Tibial artery (tissue), 4 donors: ENCODE measurements around the gene HUNK.

ENCODE experiments used
- DNase-seq, 2 donors: peaks; one replicate each; pipeline ENCODE4 v3.0.0-alpha.2; 2019
- H3K27ac ChIP-seq, 2 donors: fragments of 200-600 bp; sonication (generic) in 1 of 2; 1 replicate in 1 of 2; 2 replicates in 1 of 2; pipeline ENCODE4 v1.5.1; 2018 to 2019; ENCODE audit warnings: mild to moderate bottlenecking in 1 of 2
- H3K27me3 ChIP-seq, 2 donors: fragments of 200-600 bp; sonication (generic) in 1 of 2; one replicate each; pipeline versions ENCODE4 v1.5.1 to v1.6.0; 2016 to 2019
- H3K36me3 ChIP-seq, 3 donors: fragments of 200-600 bp; sonication (generic) in 2 of 3; one replicate each; pipeline ENCODE4 v1.5.1; 2016 to 2019; ENCODE audit warnings: mild to moderate bottlenecking in 2 of 3
- H3K4me1 ChIP-seq, 4 donors: fragments of 200-600 bp; sonication (generic) in 2 of 4; 1 replicate in 3 of 4; 2 replicates in 1 of 4; pipeline ENCODE4 v1.5.1; 2016 to 2019
- H3K4me3 ChIP-seq, 2 donors: fragments of 200-600 bp; sonication (generic) in 1 of 2; 1 replicate in 1 of 2; 2 replicates in 1 of 2; pipeline ENCODE4 v1.5.1; 2018 to 2019; ENCODE audit warnings: mild to moderate bottlenecking in 2 of 2
- H3K9me3 ChIP-seq, 3 donors: fragments of 200-600 bp; sonication (generic) in 1 of 3; one replicate each; pipeline ENCODE4 v1.5.1; 2016 to 2019
- intact Hi-C: fragments of 100-400 bp; cut with DNase I; formaldehyde crosslinking; loops from one replicate; pipeline ENCODE4 v1.15.0; 2023; ENCODE audit warnings: low total_unique reads
- TF ChIP-seq, protein P1 (sequence below), 2 experiments: fragments of 200-600 bp in 1 of 2; fragments of 450-650 bp in 1 of 2; IDR thresholded peaks; one replicate each; pipeline ENCODE4 v1.5.1; 2017 to 2019; ENCODE audit warnings: antibody characterized with exemption in 2 of 2, mild to moderate bottlenecking in 1 of 2, moderate library complexity in 1 of 2

Gene HUNK

DNA sequence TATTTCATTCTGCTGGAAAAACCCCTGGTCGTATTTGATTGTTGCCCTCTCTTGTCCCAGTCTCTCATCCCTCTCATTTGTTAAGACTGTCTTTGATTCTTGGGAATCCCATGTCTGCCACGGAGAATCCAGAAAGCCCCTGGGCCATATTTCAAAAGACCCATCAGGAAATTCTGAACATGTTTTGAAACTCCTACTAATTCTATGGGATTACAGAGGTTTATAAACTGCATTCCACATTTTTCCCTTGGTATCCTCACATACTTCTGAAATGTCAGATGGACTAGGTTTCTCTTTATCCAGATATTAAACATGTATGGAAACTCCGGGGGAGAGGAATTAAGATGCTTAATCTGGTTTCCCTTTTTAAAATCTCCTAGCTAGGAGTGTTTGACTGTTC is 80.0 kb downstream of the HUNK start:
- Histone ChIP-seq H3K9me3 (no peaks in the 10 kb centered on the region), H3K4me1 (no peaks in the 10 kb centered on the region), H3K4me3 (no peak overlapping the region), H3K27me3 (no peaks in the 10 kb centered on the region), H3K36me3 (no peaks in the 10 kb centered on the region), H3K27ac (no peak overlapping the region)
- intact Hi-C loops: no loop called here
- TF ChIP-seq, protein P1, sequence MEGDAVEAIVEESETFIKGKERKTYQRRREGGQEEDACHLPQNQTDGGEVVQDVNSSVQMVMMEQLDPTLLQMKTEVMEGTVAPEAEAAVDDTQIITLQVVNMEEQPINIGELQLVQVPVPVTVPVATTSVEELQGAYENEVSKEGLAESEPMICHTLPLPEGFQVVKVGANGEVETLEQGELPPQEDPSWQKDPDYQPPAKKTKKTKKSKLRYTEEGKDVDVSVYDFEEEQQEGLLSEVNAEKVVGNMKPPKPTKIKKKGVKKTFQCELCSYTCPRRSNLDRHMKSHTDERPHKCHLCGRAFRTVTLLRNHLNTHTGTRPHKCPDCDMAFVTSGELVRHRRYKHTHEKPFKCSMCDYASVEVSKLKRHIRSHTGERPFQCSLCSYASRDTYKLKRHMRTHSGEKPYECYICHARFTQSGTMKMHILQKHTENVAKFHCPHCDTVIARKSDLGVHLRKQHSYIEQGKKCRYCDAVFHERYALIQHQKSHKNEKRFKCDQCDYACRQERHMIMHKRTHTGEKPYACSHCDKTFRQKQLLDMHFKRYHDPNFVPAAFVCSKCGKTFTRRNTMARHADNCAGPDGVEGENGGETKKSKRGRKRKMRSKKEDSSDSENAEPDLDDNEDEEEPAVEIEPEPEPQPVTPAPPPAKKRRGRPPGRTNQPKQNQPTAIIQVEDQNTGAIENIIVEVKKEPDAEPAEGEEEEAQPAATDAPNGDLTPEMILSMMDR (IDR thresholded peaks at IDR 0.05): no peak
- no peak for DNase-seq

DNA sequence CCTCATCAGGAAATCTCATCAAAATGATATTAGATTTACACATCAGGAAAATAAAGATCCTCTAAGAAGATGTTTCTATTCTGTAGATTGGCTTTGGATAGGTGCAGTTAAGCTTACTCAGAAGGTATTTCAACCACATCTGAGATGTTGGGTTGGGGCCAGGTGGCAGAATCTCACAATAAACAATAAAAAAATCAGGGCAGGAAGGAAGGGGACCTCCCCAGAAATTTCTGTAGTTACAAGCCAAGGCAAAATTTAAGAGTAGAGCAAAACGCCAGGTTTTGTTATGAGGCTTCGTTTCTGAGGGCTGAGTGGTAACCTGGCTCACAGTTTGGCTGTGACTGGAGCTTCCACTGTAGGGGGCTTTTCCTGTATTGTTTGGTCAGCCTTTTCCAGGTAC is 84.8 kb downstream of the HUNK start:
- Histone ChIP-seq H3K9me3 (no peaks in the 10 kb centered on the region), H3K4me1 (no peaks in the 10 kb centered on the region), H3K36me3 (no peaks in the 10 kb centered on the region), H3K27me3 (no peaks in the 10 kb centered on the region), H3K27ac (no peak overlapping the region), H3K4me3 (no peak overlapping the region)
- DNase-seq: no peak
- intact Hi-C loops: no loop called here
- TF ChIP-seq, protein P1 (IDR thresholded peaks at IDR 0.05): no peak

DNA sequence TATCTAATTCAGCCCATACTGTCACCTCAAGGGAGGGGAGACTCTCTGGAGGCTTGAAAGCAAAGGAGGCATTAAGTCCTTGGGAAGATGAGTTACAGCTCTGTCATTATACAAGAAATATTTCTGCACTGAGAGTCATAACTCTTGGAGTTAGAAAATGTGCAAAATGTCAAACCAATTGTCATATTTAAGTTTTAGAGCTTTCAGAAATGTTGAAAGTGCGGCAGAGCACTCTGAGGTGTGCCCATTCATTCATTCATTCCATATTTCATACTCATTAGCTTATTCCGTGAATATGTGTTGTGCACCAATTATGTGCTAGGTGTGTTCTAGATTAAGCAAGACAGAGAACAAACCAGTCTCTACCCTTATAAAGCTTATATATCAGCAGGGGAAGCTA is 87.1 kb downstream of the HUNK start:
- H3K4me3 ChIP-seq: no peak overlapping the region
- H3K36me3 ChIP-seq: no peaks in the 10 kb centered on the region
- no peaks in the 10 kb centered on the region for H3K4me1 ChIP-seq
- intact Hi-C loops: no loop called here
- no peaks in the 10 kb centered on the region for H3K9me3 ChIP-seq
- TF ChIP-seq, protein P1 (IDR thresholded peaks at IDR 0.05): no peak
- H3K27me3 ChIP-seq: no peaks in the 10 kb centered on the region
- no peak overlapping the region for H3K27ac ChIP-seq
- no peak for DNase-seq

DNA sequence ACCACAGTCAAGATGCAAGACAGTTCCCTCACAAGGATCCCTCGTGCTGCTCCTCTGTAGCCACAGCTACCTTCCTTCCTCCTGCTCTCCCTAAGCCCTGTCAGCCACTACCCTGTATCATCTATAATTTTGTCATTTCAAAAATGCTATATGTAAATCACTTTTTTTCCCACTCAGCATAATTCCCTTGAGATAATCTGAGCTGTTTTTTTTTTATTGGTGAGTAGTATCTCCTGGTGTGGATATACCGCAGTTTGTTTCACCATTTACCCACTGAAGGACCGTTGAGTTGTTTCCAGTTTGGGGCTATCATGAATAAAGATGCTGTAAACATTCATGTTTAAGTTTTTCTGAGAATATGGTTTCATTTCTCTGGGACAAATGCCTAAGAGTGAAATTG is 88.2 kb downstream of the HUNK start:
- Histone ChIP-seq H3K4me3 (no peak overlapping the region), H3K27me3 (no peaks in the 10 kb centered on the region), H3K36me3 (no peaks in the 10 kb centered on the region), H3K9me3 (no peaks in the 10 kb centered on the region), H3K4me1 (no peaks in the 10 kb centered on the region), H3K27ac (no peak overlapping the region)
- intact Hi-C loops: no loop called here
- no peak for DNase-seq
- TF ChIP-seq, protein P1 (IDR thresholded peaks at IDR 0.05): no peak

DNA sequence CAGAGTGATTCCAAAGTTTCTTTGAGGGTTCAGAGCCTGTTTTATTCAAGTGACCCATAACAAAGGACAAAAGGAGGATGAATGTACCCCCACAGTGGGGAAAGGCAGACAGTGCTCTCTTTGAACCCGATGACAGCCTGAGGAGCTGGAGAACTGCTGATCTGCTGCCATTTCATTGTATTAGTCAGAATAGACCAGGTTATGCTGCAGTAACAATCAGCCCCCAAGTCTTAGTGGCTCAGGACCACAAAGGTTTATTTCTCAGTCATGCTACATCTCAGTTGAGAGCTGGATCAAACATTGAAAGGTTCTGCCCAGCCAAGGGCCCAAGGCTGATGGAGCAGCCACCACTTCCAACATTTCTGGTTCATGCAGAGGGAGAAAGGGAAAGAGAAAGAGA is 88.9 kb downstream of the HUNK start:
- intact Hi-C loops: no loop called here
- H3K4me3 ChIP-seq: no peak overlapping the region
- TF ChIP-seq, protein P1 (IDR thresholded peaks at IDR 0.05): no peak
- no peak for DNase-seq
- H3K9me3 ChIP-seq: no peaks in the 10 kb centered on the region
- no peak overlapping the region for H3K27ac ChIP-seq
- no peaks in the 10 kb centered on the region for H3K27me3 ChIP-seq
- no peaks in the 10 kb centered on the region for H3K4me1 ChIP-seq
- H3K36me3 ChIP-seq: no peaks in the 10 kb centered on the region

DNA sequence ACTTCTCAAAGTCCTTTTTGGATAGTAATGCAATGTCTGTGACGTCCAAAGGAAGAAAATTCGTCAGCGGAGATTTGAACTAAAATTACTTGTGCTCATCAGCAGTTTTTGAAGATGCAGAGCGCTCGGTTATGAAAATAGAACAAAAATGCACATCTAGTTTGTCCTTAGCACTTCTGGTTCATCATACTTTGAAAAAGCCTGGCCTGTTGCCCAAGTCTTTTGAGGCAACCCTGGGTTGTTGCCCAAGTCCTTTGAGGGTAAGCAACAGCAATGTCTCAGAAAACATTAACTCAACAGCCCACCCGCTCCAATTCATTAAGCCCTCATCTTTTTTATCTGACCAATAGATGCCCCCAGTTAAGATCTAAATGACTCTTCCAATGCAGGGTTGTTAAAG is 91.9 kb downstream of the HUNK start:
- no peak for DNase-seq
- no peaks in the 10 kb centered on the region for H3K27me3 ChIP-seq
- intact Hi-C loops: no loop called here
- H3K4me3 ChIP-seq: no peak overlapping the region
- no peak overlapping the region for H3K27ac ChIP-seq
- no peaks in the 10 kb centered on the region for H3K4me1 ChIP-seq
- TF ChIP-seq, protein P1 (IDR thresholded peaks at IDR 0.05): no peak
- no peaks in the 10 kb centered on the region for H3K36me3 ChIP-seq
- H3K9me3 ChIP-seq: no peaks in the 10 kb centered on the region
